GM18499 (cell line): ENCODE results near the gene KRT10.
"Not testable (repeated sequence)": the region's sequence is repeated elsewhere in the genome, so short reads cannot be mapped to it uniquely, and the experiment has no call there.

Experiments used
- ATAC-seq: cut with Tn5 transposase; IDR thresholded peaks from one replicate; pipeline ENCODE4 v1.9.1; 2021; ENCODE audit warnings: moderate number of reproducible peaks; ENCODE audit not compliant: insufficient read depth, unreplicated experiment

Gene KRT10

GRCh38 chr17:40822132-40822812, at the start of gene KRT10:
KRT10 (minus strand) TSS chr17:40822614; CDS start chr17:40822585, 29 bp downstream.
- no peak for ATAC-seq

DNA sequence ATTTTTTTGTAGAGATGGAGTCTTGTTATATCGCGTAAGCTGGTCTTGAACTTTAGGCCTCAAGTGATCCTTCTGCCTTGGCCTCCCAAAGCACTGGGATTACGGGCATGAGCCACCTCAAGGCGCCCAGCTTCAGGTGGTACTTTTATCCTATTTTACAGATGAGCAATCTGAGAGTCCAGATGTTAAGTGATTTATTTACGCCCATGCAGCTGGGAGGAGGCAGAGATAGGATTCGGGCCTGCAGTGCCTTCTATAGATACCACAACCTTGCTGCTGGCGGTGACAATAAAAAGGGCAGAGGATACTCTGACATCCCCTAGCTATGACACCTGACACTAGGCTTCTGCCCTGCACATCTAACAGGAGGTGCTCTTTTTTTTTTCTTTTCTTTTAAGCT, 48.9 kb upstream of the KRT10 start:
- no peak for ATAC-seq

- no peak for ATAC-seq
These were observed 47.7 kb upstream of the KRT10 start for GRCh38 chr17:40870136-40870535.

DNA sequence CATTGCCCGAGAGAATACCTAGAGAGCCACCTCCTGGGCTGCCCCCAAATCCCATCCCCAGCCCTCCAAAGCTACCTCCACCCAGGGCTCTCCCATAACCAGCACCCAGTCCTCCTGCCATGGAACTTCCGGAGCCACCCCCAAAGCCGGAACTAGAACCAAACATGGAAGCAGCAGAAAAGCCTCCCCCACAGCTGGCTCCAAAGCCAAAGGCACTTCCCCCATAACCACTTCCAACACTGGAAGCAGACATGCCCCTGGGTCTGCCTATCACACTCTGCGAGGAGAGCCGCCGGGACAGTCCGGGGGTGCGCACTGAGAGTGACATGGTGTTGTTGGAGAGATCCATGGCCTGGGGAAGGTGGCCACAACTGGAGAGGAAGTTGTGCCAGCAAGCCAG, 44.4 kb upstream of the KRT10 start, which contains the start of gene KRT12:
Gene KRT12 (minus strand): TSS at position 386 of the 400 bp plus-strand sequence. CDS start 37 bp downstream, at position 349.
- ATAC-seq = no peak

DNA sequence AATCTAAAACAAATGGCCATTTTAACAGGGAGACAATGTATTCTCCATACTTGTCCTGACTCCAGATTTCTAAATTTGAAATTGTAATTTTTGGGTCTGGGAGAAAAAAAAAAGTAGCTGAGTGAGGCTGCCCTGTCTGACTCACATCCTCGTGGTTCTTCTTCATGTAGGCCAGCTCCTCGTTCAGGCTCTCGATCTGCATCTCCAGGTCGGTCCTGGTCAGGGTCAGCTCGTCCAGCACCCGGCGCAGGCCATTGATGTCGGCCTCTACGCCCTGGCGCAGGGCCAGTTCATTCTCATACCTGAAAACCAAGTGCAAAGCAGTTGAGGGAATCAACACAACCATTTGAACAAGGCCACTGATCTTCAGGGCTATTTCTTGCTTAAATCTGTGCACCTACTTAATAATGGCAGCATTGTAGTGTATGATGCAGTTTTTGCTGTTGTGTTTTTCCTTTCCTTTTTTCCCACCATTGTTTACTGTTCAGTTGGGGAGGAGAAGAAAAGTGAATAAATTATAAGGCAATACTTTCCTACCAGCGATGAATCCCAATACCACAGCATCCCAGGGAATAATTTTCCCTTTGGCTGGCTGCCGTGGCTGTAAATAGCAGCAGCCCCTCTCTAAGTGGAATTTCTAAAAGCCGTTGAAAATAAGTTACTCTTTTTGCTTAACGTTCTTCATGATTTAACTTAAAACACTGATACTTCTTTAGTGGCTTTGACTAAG, 42.4 kb upstream of the KRT10 start:
- no peak for ATAC-seq

DNA sequence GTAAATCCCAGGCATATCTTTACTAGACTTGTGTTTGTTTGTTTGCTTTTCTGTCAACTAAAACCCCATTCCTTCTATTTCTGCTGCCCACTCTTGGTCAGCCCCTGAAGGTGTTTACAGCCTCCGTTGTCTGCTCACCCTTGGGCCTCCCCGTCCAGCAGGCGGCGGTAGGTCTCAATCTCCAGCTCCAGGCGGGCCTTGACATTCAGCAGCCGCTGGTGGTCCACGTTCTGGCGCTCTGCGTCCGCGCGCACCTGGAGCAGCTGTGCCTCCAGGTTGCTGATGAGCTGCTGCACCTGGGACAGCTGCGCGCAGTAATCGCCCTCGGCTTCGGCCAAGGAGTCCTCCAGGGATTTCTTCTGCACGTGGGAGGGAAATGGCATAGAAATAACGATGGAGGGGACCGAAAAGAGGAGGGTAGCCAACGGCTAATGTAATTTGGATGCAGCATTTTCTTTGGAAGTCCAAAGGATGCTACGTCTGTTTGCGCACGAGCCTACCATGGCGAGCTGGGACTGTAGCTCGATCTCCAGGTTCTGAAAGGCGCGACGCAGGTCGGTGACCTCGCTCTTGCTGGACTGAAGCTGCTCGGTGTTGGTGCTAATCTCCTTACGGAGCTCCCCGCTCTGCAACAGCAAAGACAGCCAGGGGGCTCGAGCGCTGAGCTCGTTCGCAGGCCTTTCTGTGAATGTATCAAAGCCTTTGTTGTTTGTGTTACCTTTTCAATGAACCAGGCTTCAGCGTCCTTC, 40.7 kb upstream of the KRT10 start:
- ATAC-seq = no peak

DNA sequence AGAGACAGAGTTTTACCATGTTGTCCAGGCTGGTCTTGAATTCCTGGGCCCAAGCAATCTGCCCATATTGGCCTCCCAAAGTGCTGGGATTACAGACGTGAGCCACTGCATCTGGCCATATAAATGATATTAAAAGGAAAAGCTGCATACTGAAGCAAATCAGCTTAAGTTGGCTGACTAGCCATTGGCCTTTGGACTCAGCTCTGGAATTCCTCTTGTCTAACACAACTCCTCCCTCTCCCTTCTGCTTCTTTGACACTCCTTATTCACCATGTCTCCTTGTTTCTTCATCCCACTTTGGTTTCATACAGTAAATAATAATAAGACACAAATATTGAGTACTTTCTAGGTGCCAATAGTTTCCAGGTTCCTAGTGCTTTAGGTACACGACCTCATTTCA, 37.1 kb upstream of the KRT10 start:
- ATAC-seq = no peak

- not testable (repeated sequence) for ATAC-seq
These were observed 36.3 kb upstream of the KRT10 start for GRCh38 chr17:40858667-40859066.

- ATAC-seq = no peak
These were observed 35.1 kb upstream of the KRT10 start for GRCh38 chr17:40857535-40857934.

GRCh38 chr17:40854175-40854814, 31.9 kb upstream of the KRT10 start:
- ATAC-seq = no peak

DNA sequence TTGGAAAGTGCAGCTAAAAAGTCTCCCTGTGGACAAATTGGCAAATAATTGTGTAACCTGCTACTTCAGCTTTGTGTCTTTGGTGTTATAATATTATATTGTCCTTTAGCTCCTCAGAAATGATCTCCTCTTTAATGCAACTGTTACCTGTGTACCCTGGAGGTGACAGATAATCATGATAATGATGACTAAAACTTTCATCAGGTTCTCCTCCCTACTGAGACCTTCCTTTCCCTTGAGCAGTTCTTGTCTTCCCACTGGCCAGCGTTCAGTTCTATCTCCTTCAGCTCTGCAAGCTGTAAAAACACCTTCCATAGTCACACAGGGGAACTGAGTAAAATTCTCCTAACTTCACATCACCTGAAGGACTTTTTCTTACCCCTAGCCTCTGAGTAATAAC, 29.9 kb upstream of the KRT10 start:
- ATAC-seq = no peak

GRCh38 chr17:40850293-40850972, 28.0 kb upstream of the KRT10 start:
- ATAC-seq = no peak

DNA sequence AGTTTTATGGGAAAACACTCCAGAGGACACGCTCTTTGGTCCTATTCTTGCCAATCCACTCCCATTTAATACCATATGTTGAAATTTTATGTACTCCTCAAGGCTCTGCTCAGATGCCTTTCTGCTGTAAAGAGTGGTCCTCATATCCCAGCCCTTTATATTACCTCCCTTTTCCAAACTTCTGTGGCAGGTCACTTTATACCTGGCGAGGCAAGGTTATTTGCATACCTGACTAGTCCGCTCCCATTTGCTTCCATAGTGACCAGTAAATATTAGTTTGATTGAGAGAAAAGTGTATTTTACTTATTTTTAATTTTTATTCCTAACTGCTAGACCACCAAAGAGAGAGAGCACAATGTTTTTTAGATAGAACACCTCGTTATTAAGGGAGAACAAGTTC, 27.3 kb upstream of the KRT10 start:
- ATAC-seq = no peak

- no peak for ATAC-seq
These were observed 26.3 kb upstream of the KRT10 start for GRCh38 chr17:40848583-40849235.

- ATAC-seq = no peak
These were observed 24.2 kb upstream of the KRT10 start for GRCh38 chr17:40846515-40847144.

- no peak for ATAC-seq
These were observed 22.3 kb upstream of the KRT10 start for GRCh38 chr17:40844671-40845107.

DNA sequence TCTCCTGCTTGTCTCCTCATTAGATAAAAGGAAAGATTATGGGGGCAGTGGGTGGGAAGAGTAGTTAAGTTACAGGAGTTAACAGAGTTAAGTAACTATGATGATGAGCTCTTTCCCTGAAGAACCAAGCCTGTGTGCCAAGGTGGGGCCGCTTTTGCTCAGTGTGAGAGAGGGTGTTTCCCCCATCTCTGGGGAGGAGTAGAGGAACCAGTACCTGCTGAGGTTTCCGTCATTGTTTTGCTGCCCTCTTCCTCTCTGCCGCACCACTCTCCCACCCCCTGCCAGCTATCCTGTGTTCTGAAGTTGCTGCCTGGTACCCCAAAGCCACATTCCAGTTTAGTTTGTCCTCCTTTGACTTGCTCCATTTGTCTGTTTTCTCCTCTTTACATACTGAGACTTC, 20.8 kb upstream of the KRT10 start:
- ATAC-seq = no peak

GRCh38 chr17:40841246-40841645, 18.8 kb upstream of the KRT10 start:
- no peak for ATAC-seq

GRCh38 chr17:40839194-40839593, 16.8 kb upstream of the KRT10 start:
- no peak for ATAC-seq
